ENCODE data around the gene PLCH1. TPM values are rescaled to one million over a fixed set of nuclear protein-coding genes. Genes with fewer than 3 reads are reported as not detected.

Gene PLCH1
- total and polyA plus RNA-seq, 10 of the 15 experiments (the other 5 are each of a cell fraction or from before 2014, with no cell fraction given) = 0.03 to 0.22 (median 0.04) TPM; not detected in 5

DNA sequence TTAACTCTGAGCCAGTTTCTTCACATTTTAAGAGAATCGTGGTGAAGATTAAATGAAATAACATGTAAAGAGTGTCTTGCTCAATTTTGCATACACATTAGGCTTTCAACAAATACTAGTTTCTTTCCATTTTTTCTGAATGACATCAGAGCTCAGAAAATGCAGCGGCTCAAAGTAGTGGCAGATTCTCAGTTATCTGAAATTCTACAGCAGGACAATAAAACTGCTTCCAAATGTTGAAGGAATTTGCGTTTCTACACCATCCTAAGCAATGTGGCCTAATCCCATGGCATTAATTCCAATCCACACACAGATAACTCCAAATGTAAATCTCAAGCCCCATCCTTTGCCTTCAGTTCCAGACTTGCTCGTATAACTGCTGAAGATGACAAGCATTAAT lies 115.8 kb downstream of the PLCH1 start:
- no peak for DNase-seq (ENCODE audit: low read depth, low spot score)
- no peak for FAIRE-seq
- Histone ChIP-seq H3K27me3 (replicated peaks in 1 of 2; ENCODE audit: control insufficient read depth in 2 of 2, insufficient read depth in 2 of 2, low read length in 1 of 2) (no peaks in the 10 kb centered on the region), H4K20me1 (ENCODE audit: control insufficient read depth, insufficient read depth) (no peaks in the 10 kb centered on the region), H3K36me3 (ENCODE audit: control insufficient read depth in 2 of 2, insufficient read depth in 2 of 2, low read length in 1 of 2) (no peaks in the 10 kb centered on the region), H3K9ac (ENCODE audit: control insufficient read depth, insufficient read depth, low read length) (no peak overlapping the region), H3K79me2 (ENCODE audit: control insufficient read depth, insufficient read depth, low read length) (no peaks in the 10 kb centered on the region), H3K4me1 (ENCODE audit: control insufficient read depth, insufficient read depth, low read length) (no peaks in the 10 kb centered on the region), H3K4me2 (ENCODE audit: control insufficient read depth, insufficient read depth) (no peak overlapping the region), H2AFZ (ENCODE audit: control insufficient read depth, low read depth, low read length) (no peak overlapping the region), H3K4me3 (no peak overlapping the region), H3K27ac (ENCODE audit: control insufficient read depth, insufficient read depth) (no peak overlapping the region), H3K9me3 (replicated peaks; ENCODE audit: control insufficient read depth, insufficient read depth, low read length) (no peaks in the 10 kb centered on the region)
- RAD21 ChIA-PET (ENCODE audit: unreplicated experiment) = no interaction called here
- SMC1A ChIA-PET (ENCODE audit: uncharacterized antibody, unreplicated experiment) = no interaction called here
- POLR2A ChIA-PET = no interaction called here
- no TSS peak for BruUV-seq (replicated peaks)
- in situ Hi-C loops (cut with MboI) (no loop called here), intact Hi-C loops (cut with micrococcal nuclease; ENCODE audit: unreplicated experiment) (no loop called here)
- CTCF ChIA-PET = no interaction called here
- no peak for ATAC-seq
- WGBS (ENCODE audit: insufficient coverage, insufficient replicate concordance, low lambda C conversion rate, missing lambda C conversion rate) = 31% methylated on average over 4 of the region's 4 CpGs
- TF ChIP-seq YBX1 (IDR thresholded peaks at IDR 0.05) (no peak), MLLT1 (IDR thresholded peaks at IDR 0.05) (no peak), POLR2A (IDR thresholded peaks at IDR 0.05; ENCODE audit: low read depth, low read length) (no peak), IRF5 (IDR thresholded peaks at IDR 0.05; ENCODE audit: borderline replicate concordance) (no peak), HCFC1 (IDR thresholded peaks at IDR 0.05; ENCODE audit: low read length) (no peak), IRF3 (IDR thresholded peaks at IDR 0.05) (no peak), CHD2 (IDR thresholded peaks at IDR 0.05; ENCODE audit: borderline replicate concordance, low read depth, low read length) (no peak), ZNF687 (IDR thresholded peaks at IDR 0.05) (no peak), WRNIP1 (IDR thresholded peaks at IDR 0.05; ENCODE audit: borderline replicate concordance, low read depth, low read length) (no peak), CHD4 (IDR thresholded peaks at IDR 0.05) (no peak)
- TF ChIP-seq, protein P1, sequence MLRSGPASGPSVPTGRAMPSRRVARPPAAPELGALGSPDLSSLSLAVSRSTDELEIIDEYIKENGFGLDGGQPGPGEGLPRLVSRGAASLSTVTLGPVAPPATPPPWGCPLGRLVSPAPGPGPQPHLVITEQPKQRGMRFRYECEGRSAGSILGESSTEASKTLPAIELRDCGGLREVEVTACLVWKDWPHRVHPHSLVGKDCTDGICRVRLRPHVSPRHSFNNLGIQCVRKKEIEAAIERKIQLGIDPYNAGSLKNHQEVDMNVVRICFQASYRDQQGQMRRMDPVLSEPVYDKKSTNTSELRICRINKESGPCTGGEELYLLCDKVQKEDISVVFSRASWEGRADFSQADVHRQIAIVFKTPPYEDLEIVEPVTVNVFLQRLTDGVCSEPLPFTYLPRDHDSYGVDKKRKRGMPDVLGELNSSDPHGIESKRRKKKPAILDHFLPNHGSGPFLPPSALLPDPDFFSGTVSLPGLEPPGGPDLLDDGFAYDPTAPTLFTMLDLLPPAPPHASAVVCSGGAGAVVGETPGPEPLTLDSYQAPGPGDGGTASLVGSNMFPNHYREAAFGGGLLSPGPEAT (IDR thresholded peaks at IDR 0.05; ENCODE audit: low read depth) = no peak
- TF ChIP-seq, protein P2, sequence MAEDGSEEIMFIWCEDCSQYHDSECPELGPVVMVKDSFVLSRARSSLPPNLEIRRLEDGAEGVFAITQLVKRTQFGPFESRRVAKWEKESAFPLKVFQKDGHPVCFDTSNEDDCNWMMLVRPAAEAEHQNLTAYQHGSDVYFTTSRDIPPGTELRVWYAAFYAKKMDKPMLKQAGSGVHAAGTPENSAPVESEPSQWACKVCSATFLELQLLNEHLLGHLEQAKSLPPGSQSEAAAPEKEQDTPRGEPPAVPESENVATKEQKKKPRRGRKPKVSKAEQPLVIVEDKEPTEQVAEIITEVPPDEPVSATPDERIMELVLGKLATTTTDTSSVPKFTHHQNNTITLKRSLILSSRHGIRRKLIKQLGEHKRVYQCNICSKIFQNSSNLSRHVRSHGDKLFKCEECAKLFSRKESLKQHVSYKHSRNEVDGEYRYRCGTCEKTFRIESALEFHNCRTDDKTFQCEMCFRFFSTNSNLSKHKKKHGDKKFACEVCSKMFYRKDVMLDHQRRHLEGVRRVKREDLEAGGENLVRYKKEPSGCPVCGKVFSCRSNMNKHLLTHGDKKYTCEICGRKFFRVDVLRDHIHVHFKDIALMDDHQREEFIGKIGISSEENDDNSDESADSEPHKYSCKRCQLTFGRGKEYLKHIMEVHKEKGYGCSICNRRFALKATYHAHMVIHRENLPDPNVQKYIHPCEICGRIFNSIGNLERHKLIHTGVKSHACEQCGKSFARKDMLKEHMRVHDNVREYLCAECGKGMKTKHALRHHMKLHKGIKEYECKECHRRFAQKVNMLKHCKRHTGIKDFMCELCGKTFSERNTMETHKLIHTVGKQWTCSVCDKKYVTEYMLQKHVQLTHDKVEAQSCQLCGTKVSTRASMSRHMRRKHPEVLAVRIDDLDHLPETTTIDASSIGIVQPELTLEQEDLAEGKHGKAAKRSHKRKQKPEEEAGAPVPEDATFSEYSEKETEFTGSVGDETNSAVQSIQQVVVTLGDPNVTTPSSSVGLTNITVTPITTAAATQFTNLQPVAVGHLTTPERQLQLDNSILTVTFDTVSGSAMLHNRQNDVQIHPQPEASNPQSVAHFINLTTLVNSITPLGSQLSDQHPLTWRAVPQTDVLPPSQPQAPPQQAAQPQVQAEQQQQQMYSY (CRISPR knock-in tag; IDR thresholded peaks at IDR 0.05) = no peak
